Body of pancreas (tissue), 4 donors: ENCODE data around the gene DCLK2.

Experiments used
- POLR2A ChIP-seq, 3 donors: fragments of 450-650 bp; IDR thresholded peaks; one replicate each; pipeline ENCODE4 v1.6.1; 2016; ENCODE audit warnings: antibody characterized with exemption in 3 of 3, mild to moderate bottlenecking in 2 of 3
- TF ChIP-seq, protein P1 (sequence below), 7 experiments: fragments of 450-650 bp in 4 of 7; fragments of 200-600 bp in 3 of 7; sonication (generic) in 3 of 7; IDR thresholded peaks; one replicate each; pipeline ENCODE4 v1.5.1; 2016 to 2019; ENCODE audit warnings: antibody characterized with exemption in 7 of 7

DNA sequence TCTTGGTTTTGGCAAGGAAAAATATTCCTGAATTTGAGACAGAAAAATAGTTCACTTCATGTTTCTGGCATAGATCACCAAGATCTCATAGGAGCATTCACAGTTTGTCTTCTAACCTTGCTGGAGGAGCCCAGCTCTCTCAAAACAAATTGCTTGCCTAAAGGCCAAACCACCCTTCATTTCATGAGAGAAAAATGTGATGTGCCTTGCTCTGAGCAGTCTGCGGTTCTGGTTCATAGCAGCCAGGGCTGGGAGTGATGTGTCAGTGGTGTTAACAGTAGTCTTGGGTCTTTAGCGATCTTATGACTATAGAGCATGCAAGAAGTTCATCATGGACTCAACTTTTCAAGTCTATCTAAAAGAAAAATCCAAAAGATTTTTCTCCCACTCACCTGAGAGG is 183.3 kb downstream of the DCLK2 start:
- TF ChIP-seq, protein P1, sequence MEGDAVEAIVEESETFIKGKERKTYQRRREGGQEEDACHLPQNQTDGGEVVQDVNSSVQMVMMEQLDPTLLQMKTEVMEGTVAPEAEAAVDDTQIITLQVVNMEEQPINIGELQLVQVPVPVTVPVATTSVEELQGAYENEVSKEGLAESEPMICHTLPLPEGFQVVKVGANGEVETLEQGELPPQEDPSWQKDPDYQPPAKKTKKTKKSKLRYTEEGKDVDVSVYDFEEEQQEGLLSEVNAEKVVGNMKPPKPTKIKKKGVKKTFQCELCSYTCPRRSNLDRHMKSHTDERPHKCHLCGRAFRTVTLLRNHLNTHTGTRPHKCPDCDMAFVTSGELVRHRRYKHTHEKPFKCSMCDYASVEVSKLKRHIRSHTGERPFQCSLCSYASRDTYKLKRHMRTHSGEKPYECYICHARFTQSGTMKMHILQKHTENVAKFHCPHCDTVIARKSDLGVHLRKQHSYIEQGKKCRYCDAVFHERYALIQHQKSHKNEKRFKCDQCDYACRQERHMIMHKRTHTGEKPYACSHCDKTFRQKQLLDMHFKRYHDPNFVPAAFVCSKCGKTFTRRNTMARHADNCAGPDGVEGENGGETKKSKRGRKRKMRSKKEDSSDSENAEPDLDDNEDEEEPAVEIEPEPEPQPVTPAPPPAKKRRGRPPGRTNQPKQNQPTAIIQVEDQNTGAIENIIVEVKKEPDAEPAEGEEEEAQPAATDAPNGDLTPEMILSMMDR (IDR thresholded peaks at IDR 0.05): no peak
- TF ChIP-seq POLR2A (IDR thresholded peaks at IDR 0.05): no peak
